Peyer's patch (tissue), 4 donors: Measurements from ENCODE around the gene TOB1. TPM values are rescaled to one million over a fixed set of nuclear protein-coding genes. Genes with fewer than 3 reads are reported as not detected.

Source experiments
- DNase-seq, 3 donors: peaks; one replicate each; pipeline ENCODE4 v3.0.0-alpha.2; 2017 to 2019
- H3K27ac ChIP-seq, 4 donors: fragments of 200-600 bp; sonication (generic); one replicate each; pipeline ENCODE4 v1.5.1; 2016 to 2019
- H3K27me3 ChIP-seq, 2 donors: fragments of 200-600 bp; sonication (generic); one replicate each; pipeline ENCODE4 v1.5.1; 2019
- H3K36me3 ChIP-seq, 3 donors: fragments of 200-600 bp; sonication (generic); one replicate each; pipeline ENCODE4 v1.5.1; 2016 to 2019
- H3K4me1 ChIP-seq, 4 donors: fragments of 200-600 bp; sonication (generic); one replicate each; pipeline ENCODE4 v1.5.1; 2016 to 2019
- H3K4me3 ChIP-seq, 4 donors: fragments of 200-600 bp; sonication (generic); 1 replicate in 3 of 4; 2 replicates in 1 of 4; pipeline ENCODE4 v1.5.1; 2016 to 2019; ENCODE audit warnings: mild to moderate bottlenecking in 1 of 4
- H3K9me3 ChIP-seq, 4 donors: fragments of 200-600 bp; sonication (generic); one replicate each; pipeline ENCODE4 v1.5.1; 2016 to 2019; ENCODE audit warnings: mild to moderate bottlenecking in 1 of 4
- CTCF ChIP-seq, 6 experiments: fragments of 450-650 bp in 4 of 6; fragments of 200-600 bp in 2 of 6; sonication (generic) in 1 of 6; IDR thresholded peaks; one replicate each; pipeline ENCODE4 v1.5.1; 2017 to 2019; ENCODE audit warnings: antibody characterized with exemption in 6 of 6, mild to moderate bottlenecking in 3 of 6, moderate library complexity in 1 of 6
- POLR2A ChIP-seq, 2 donors: fragments of 450-650 bp; IDR thresholded peaks; one replicate each; pipeline ENCODE4 v1.5.1; 2017; ENCODE audit warnings: antibody characterized with exemption in 2 of 2, mild to moderate bottlenecking in 2 of 2, moderate library complexity in 2 of 2
- total RNA-seq, 4 donors: library from RNA; depleted of rRNA; stranded (reverse); fragments of >200 nt; gene quantifications; one replicate each; pipeline ENCODE4 v1.1.0, GENCODE V29; 2016

Gene TOB1
- total RNA-seq, 4 donors from 2014 or later: 38.0 to 101 (median 60.6) TPM

GRCh38 chr17:50858486-50859225, 7.5 kb downstream of the TOB1 start:
- peaks cover 0 to 12% (median 0%) of the 10 kb centered on the region in 4 donors for H3K4me1 ChIP-seq
- H3K27me3 ChIP-seq: no peaks in the 10 kb centered on the region
- DNase-seq: no peak
- TF ChIP-seq POLR2A (IDR thresholded peaks at IDR 0.05) (no peak), CTCF (IDR thresholded peaks at IDR 0.05) (no peak)
- no peak overlapping the region for H3K4me3 ChIP-seq
- no peaks in the 10 kb centered on the region for H3K9me3 ChIP-seq
- peaks cover 0 to 27% (median 0%) of the 10 kb centered on the region in 3 donors for H3K36me3 ChIP-seq
- H3K27ac ChIP-seq: peak overlapping the region in 2 of 4 donors; percentile 29 to 75

- H3K9me3 ChIP-seq: no peaks in the 10 kb centered on the region
- H3K27ac ChIP-seq: no peak overlapping the region
- no peaks in the 10 kb centered on the region for H3K27me3 ChIP-seq
- H3K4me3 ChIP-seq: no peak overlapping the region
- peaks cover 0 to 5% (median 0%) of the 10 kb centered on the region in 3 donors for H3K36me3 ChIP-seq
- no peak for DNase-seq
- no peak for TF ChIP-seq CTCF (IDR thresholded peaks at IDR 0.05)
- no peak for TF ChIP-seq POLR2A (IDR thresholded peaks at IDR 0.05)
- H3K4me1 ChIP-seq: peaks cover 0 to 16% (median 0%) of the 10 kb centered on the region in 4 donors
These were observed 9.7 kb downstream of the TOB1 start for GRCh38 chr17:50856431-50856830.

- H3K27ac ChIP-seq: no peak overlapping the region
These were observed 10.3 kb downstream of the TOB1 start for GRCh38 chr17:50855708-50856330.

GRCh38 chr17:50853781-50854180, 12.4 kb downstream of the TOB1 start:
- Histone ChIP-seq H3K27ac (no peak overlapping the region), H3K4me3 (no peak overlapping the region), H3K4me1 (peaks cover 0 to 16% (median 0%) of the 10 kb centered on the region in 4 donors), H3K9me3 (no peaks in the 10 kb centered on the region), H3K27me3 (no peaks in the 10 kb centered on the region), H3K36me3 (no peaks in the 10 kb centered on the region)
- TF ChIP-seq CTCF (IDR thresholded peaks at IDR 0.05) (no peak), POLR2A (IDR thresholded peaks at IDR 0.05) (no peak)
- DNase-seq: no peak

More at GRCh38 chr17:50855708-50856330, 10.3 kb downstream of the TOB1 start:
- Histone ChIP-seq H3K4me3 (no peak overlapping the region), H3K9me3 (no peaks in the 10 kb centered on the region), H3K36me3 (no peaks in the 10 kb centered on the region), H3K27me3 (no peaks in the 10 kb centered on the region), H3K4me1 (peaks cover 0 to 16% (median 0%) of the 10 kb centered on the region in 4 donors)
- TF ChIP-seq POLR2A (IDR thresholded peaks at IDR 0.05) (no peak), CTCF (IDR thresholded peaks at IDR 0.05) (no peak)
- no peak for DNase-seq

GRCh38 chr17:50853015-50853615, 13.0 kb downstream of the TOB1 start:
- Histone ChIP-seq H3K4me1 (peaks cover 0 to 16% (median 0%) of the 10 kb centered on the region in 4 donors), H3K27me3 (no peaks in the 10 kb centered on the region), H3K27ac (peak overlapping the region in 2 of 4 donors; percentile 57 to 74), H3K9me3 (no peaks in the 10 kb centered on the region), H3K4me3 (no peak overlapping the region), H3K36me3 (no peaks in the 10 kb centered on the region)
- DNase-seq: peak in 1 of 3 donors; percentile 1
- TF ChIP-seq CTCF (IDR thresholded peaks at IDR 0.05) (no peak), POLR2A (IDR thresholded peaks at IDR 0.05) (no peak)
